Activated CD4-positive, CD25-positive, alpha-beta regulatory T cell treated with anti-CD3 and anti-CD28 coated beads, Interleukin-2, amount 50 U/mL, for 16 hours (primary cell): ENCODE data around the gene COX20.
"Not testable (repeated sequence)": the region's sequence is repeated elsewhere in the genome, so short reads cannot be mapped to it uniquely, and the experiment has no call there.

Experiments used
- DNase-seq: peaks from one replicate; pipeline ENCODE4 v3.0.0-alpha.2; 2020; ENCODE audit warnings: low read depth, low spot score

The COX20 gene, protein sequence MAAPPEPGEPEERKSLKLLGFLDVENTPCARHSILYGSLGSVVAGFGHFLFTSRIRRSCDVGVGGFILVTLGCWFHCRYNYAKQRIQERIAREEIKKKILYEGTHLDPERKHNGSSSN

DNA sequence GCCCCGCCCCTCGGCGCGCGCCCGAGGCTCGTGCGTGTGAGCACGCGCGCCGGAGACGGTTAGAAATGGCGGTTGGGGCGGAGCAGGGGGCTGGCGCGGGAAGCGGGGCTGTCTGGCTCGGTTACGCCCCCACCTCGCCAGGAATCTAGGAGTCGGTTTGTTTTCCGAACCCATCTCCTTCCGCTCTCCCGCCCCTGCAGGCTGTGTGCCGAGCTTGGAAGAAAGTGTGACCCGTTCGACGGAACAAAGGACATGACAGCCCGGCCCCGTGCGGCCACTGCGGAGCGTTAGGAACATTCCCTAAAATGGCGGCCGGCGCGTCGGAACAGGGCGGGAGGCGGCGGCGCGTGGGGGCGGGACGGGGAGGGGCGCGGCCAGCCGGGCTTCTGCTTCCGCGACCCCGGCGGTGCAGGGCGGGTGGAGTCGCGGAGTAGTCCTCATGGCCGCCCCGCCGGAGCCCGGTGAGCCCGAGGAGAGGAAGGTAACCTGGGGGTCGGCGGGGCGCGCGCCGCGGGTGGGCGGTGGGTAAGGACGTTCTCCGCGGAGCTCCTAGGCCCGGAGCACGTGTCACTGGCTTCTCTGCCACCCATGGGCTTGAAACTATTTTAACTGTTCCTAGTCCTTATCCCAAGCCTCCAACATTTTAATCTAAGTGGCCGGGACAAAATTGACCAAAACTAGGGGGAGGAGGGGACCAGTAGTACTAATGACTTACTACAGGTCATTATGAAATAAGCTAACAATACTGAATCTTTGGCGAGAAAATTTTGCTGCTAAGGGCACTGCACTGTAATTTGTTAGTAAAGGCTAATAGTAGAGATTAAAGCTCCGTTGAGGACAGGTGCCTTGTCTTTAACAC, at the start of gene COX20:
Gene COX20 (plus strand): TSS at position 383 of the 859 bp plus-strand sequence. CDS start 57 bp downstream, at position 440.
- peak; percentile 81 for DNase-seq

DNA sequence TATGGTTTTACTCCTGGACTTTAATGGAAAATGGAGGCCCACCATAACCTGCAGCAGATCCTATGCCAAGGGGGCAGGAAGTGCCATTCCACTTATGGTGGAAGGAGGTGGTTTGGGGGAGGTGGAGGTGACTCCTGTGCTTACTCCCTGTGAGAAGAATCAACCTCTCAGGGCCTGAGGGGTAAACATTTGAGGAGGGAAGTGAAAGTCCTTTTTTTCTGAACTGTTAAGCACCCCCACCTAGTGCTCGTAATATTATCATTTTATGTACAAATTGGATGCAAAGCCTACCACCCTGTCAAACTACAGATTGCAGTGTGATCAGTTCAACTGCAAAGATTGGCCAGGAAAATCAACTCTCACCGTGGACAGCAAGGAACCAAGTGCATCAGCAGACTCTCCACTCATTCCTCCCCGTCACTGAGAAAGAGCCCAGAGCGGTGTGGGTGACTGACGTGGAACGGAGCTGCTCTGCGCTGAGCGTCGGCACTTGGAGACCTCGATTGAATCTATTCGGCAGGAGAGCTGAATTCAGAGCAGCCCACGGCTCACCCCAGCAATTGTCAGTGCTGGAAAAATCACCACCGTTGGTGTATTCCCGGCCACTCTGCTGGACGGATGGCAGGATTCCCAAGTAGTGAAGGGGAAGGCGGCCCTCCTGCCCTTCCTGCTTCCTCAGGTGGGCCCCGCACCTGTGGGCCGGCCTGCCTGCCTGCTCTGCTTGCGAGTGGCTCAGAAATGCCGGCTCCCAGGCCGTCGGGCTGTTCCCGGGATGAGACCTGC, 46.8 kb upstream of the COX20 start:
- DNase-seq = no peak

GRCh38 chr1:244789276-244789580, 46.2 kb upstream of the COX20 start:
- no peak for DNase-seq

DNA sequence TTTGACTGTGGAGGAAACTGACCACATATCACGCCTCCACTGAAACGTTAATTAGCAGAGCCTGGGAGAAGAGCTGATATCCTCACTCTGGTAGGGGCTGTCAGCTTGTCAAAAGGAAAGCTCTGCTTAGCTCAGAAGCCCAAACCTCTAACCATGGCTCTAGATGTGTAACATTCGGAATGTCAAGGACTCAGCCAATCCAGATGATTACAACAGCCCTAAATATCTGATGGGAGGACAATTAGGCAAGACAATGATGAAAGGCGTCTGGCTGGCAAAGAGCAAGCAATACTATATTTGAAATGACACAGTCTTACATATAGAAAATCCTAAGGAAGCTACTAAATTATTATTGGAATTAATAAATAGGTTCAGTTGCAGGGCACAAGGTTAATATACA, 45.7 kb upstream of the COX20 start:
- no peak for DNase-seq

- no peak for DNase-seq
Measured at GRCh38 chr1:244791061-244791460, 44.4 kb upstream of the COX20 start.

DNA sequence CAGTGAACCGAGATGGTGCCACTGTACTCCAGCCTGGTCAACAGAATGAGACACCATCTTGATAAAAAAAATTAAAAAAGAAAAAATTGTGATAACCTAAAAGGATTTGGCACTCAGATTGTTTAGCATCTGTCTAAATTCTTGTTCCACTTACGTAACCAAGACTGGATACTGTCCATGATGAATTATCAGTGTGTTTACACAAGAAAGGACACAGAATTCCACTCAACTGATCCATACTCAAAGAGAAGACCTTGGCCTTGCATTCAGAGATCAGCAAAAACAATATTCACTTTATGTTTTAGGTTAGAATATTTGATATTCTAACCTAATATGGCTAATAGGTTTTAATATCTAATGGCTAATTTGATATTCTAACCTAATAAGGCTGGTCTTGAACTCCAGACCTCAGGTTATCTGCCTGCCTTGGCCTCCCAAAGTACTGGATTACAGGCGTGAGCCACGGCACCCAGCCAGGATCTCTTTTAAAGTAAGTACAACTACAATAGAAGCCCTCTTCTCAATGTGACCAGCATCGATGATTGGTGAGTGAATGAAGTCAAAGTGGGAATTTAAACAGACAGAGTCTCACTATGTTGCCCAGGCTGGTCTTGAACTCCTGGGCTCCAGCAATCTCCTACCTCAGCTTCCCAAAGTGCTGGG, 43.1 kb upstream of the COX20 start:
- no peak for DNase-seq

DNA sequence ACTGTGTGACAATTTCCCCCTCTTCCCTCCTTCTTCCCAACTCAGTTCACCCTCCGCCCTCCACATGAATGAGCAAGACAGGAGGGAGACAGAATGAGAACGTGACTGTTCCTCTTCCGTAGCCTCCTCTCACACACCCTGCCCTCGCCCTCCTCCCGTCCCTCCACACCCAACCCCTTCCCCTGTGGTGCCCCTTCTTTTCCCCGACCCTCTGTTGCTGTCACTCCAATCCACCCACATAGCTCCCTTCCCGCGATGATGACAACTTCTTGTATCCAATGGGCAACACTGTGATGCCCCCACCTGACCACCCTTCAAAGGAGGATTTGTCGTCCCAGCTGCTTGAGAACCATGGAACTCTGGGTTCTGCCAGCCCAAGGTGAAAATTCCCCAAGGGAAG, 41.4 kb upstream of the COX20 start:
- DNase-seq = no peak

DNA sequence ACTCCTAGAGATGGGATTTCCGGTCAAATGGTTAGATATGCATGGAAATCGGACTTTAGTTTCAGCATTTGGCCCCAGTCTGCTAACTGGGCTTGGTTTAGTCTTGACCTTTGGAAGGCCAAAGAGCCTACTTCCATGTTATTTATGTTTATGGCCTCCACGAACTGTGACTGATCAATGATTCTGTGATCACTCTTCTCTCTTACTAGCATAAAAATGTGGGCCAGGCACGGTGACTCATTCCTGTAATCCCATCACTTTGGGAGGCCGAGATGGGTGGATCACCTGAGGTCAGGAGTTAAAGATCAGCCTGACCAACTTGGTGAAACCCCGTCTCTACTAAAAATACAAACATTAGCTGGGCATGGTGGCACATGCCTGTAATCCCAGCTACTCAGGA, 40.9 kb upstream of the COX20 start:
- not testable (repeated sequence) for DNase-seq

DNA sequence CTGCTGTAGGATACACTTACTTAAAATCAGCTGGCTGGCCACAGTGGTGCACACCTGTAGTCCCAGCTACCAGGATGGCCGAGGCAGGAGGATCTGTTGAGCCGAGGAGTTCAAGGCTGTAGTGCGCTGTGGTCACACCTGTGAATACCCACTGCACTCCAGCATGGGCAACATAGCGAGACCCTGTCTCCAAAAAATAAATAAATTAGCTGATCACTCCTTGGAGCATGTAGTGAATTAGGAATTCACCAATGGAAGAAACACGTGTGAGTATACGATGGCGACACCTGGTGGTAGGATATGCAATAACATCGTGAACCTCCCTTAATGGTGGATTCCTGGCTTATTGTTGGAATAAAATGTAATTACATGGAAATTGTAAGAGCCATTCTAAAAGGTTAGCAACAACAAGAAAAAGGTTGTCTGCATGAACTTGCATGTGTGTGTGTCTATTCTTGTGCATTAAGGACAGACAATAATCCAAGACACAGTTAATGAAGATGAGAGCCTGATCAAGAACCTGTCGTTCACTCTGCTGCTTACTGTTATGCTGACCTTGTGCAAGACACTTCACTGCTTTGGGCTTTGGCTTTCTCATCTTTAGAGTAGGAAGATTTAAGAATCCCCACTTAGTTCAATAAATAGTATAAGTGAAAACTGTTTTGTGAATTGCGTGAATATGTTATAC, 38.6 kb upstream of the COX20 start:
- peak; percentile 32 for DNase-seq

GRCh38 chr1:244800821-244801220, 34.6 kb upstream of the COX20 start:
- no peak for DNase-seq

GRCh38 chr1:244801246-244801645, 34.2 kb upstream of the COX20 start:
- DNase-seq = peak; percentile 9

DNA sequence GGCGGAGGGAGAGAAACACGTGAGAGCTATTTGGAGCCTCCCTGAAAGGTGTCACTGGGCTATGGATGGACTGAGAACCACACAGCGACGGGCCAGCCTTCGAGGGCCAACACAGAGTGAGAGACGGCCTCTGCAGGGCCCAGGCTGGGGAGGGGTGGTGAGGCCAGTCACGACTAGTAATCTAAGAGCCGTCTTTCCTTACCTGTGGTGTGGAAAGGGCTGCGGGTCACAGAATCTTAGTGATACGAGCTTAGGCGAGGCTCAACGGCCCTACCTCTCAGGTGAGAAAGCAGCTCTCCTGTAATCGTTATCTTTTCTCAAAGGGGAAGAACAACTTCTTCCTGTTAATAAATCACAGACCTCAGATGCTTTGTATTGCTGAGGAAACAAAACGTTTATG, 33.4 kb upstream of the COX20 start:
- no peak for DNase-seq

DNA sequence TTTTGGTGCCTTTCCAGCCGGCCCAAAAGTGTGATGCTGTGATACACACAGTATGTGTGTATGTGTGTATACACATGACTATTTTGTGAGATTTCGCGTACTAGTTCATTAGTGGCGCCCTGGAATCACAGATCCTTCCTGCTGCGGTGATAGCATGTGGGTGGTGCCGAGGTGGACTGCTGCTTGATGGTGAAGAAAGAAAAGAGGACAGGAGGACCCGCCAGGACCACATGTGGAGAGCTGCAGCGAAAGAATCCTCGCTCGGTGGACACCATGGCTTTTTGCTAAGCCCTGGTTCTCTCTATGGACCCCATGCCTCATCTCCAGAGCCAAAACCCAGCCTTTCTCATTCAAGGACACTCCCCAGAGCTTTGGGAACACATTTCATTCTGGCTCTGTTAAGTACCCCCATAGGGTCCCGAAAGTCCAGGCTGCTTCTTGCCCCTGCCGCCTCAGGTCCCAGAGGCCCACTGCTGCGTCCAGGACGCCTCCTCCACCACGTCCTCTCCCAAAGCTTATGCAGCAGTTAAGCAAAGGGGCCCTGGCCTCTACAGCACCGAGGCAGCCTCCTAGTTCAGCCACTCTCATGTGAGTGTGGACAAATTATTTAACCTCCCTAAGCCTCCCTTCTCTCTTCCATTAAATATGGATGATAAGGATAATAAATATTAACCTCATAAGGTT, 32.8 kb upstream of the COX20 start:
- DNase-seq = no peak

DNA sequence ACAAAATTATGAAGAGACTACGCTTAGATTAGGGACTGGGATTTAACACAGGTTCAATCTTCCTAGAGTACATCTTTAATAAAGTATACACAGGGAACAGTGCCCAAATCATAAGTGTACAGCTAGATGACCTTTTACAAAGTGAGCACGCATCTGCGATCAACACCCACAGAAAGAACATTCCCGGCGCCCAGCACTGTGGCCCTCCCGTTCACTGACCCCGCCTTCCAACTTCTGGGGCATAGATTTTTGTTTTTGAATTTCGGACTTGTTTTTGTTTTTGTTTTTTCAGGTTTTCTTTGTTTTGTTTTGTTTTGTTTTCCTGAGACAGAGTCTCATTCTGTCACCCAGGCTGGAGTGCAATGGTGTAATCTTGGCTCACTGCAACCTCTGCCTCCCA, 30.6 kb upstream of the COX20 start:
- no peak for DNase-seq

DNA sequence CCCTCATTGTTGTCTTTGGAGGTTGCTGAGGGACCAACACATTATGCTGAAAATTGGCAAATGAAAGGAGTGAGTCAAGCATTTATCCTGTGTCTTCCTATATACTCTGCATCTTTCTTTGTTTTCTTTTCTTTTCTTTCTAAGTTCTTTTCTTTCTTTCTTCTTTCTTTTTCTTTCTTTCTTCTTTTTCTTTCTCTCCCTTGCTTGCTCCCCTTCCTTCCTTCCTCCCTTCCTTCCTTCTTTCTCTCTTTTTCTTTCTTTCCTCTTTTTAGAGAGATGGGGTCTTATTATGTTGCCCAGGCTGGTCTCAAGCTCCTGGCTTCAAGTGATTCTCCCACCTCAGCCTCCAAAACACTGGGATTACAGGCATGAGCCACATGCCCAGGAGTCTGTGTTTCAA, 28.3 kb upstream of the COX20 start:
- no peak for DNase-seq

- no peak for DNase-seq
Measured at GRCh38 chr1:244810221-244810620, 25.2 kb upstream of the COX20 start.

- DNase-seq = no peak
Measured at GRCh38 chr1:244813327-244813726, 22.1 kb upstream of the COX20 start.

- no peak for DNase-seq
Measured at GRCh38 chr1:244815600-244816099, 19.8 kb upstream of the COX20 start.

GRCh38 chr1:244817415-244817894, 18.0 kb upstream of the COX20 start:
- DNase-seq = no peak

GRCh38 chr1:244820131-244820530, 15.3 kb upstream of the COX20 start:
- no peak for DNase-seq

GRCh38 chr1:244821134-244821533, 14.3 kb upstream of the COX20 start:
- no peak for DNase-seq
